Esophagus muscularis mucosa (tissue), 3 donors: ENCODE results near the gene RABGGTB.

Experiments used
- POLR2A ChIP-seq: fragments of 450-650 bp; IDR thresholded peaks from one replicate; pipeline ENCODE4 v1.6.1; 2017; ENCODE audit warnings: antibody characterized with exemption, moderate library complexity, mild to moderate bottlenecking, low read depth
- POLR2AphosphoS5 ChIP-seq, 2 donors: sonication (generic); formaldehyde crosslinking; IDR thresholded peaks; one replicate each; pipeline ENCODE4 v1.6.1; 2017; ENCODE audit warnings: antibody characterized with exemption in 2 of 2
- TF ChIP-seq, protein P1 (sequence below), 3 experiments: fragments of 200-600 bp in 2 of 3; fragments of 450-650 bp in 1 of 3; sonication (generic) in 2 of 3; IDR thresholded peaks; one replicate each; pipeline ENCODE4 v1.5.1; 2017 to 2019; ENCODE audit warnings: antibody characterized with exemption in 3 of 3, mild to moderate bottlenecking in 2 of 3, moderate library complexity in 1 of 3

DNA sequence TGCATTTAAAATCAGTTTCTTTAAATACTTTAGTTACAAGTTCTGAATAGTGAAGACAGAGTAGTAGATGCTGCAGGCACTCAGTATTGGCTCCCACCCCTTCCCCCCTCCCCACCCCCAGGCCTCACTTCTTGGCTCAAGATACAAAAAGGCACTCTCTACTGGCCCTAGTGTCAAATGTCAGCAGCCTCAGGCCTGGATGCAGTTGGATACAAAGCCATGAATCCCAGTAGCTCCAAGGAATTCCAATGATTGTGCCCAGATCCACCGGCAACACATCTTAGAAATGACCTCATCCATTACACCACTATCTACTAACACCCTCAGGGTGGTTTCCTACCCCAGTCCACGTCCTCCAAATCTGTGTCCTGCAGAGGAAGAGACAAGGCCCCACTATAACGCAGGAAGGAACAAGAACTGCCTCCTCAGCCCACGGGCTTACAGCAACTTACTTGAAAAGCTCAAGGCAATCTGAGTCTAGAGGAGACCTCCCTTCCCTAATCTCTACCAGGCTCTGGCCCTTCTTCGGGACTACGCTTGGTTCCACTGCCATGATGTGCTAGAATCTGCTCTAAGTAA is 43.9 kb upstream of the RABGGTB start:
- TF ChIP-seq POLR2AphosphoS5 (IDR thresholded peaks at IDR 0.05) (no peak), POLR2A (no peak)
- TF ChIP-seq, protein P1, sequence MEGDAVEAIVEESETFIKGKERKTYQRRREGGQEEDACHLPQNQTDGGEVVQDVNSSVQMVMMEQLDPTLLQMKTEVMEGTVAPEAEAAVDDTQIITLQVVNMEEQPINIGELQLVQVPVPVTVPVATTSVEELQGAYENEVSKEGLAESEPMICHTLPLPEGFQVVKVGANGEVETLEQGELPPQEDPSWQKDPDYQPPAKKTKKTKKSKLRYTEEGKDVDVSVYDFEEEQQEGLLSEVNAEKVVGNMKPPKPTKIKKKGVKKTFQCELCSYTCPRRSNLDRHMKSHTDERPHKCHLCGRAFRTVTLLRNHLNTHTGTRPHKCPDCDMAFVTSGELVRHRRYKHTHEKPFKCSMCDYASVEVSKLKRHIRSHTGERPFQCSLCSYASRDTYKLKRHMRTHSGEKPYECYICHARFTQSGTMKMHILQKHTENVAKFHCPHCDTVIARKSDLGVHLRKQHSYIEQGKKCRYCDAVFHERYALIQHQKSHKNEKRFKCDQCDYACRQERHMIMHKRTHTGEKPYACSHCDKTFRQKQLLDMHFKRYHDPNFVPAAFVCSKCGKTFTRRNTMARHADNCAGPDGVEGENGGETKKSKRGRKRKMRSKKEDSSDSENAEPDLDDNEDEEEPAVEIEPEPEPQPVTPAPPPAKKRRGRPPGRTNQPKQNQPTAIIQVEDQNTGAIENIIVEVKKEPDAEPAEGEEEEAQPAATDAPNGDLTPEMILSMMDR (IDR thresholded peaks at IDR 0.05), result no peak
